ENCODE data around the gene ADH7.

GRCh38 chr4:99430106-99430505 lies 5.0 kb downstream of the ADH7 start:
- TF ChIP-seq POLR2AphosphoS5 (IDR thresholded peaks at IDR 0.05; ENCODE audit: low read depth, low read length) (no peak), POLR2A (IDR thresholded peaks at IDR 0.05; ENCODE audit: low read depth, low read length) (no peak), TAF1 (IDR thresholded peaks at IDR 0.05; ENCODE audit: borderline replicate concordance, low read depth, low read length) (no peak)

Data from GM12892 (cell line).